ENCODE data around the gene ACAT2. TPM values are rescaled to one million over a fixed set of nuclear protein-coding genes. Genes with fewer than 3 reads are reported as not detected.

Gene ACAT2
- total RNA-seq, 1 experiment from 2014 or later = 156 TPM

DNA sequence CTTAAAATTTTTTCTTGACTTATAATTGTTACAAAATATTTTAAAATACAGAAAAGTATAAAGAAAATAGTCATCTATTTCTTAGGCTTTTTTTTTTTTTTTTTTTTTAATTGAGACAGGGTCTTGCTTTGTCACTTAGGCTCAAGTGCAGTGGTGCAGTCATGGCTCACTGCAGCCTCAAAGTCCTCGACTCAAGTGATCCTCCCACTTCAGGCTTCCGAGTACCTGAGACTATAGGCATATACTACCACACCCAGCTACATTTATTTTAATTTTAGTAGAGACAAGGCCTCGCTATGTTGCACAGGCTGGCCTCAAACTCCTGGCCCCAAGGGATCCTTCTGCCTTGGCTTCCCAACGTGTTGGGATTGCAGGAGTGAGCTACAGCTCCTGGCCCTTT lies 5.3 kb upstream of the ACAT2 start:
- Histone ChIP-seq H4K20me1 (ENCODE audit: control insufficient read depth, insufficient read depth, insufficient read length) (no peaks in the 10 kb centered on the region), H2BK12ac (ENCODE audit: insufficient read length, low read depth, low read length) (no peak overlapping the region), H4K8ac (replicated peaks; ENCODE audit: insufficient read length, low read depth, low read length) (no peak overlapping the region), H2BK120ac (ENCODE audit: low read depth, low read length, poor library complexity, severe bottlenecking) (no peak overlapping the region), H3K14ac (ENCODE audit: insufficient read depth, low read length) (no peak overlapping the region), H3K18ac (ENCODE audit: insufficient read length, low read depth, low read length) (no peak overlapping the region), H2BK15ac (ENCODE audit: low read depth, low read length) (no peak overlapping the region), H3K79me1 (ENCODE audit: insufficient read depth, low read depth, low read length, poor library complexity, severe bottlenecking) (no peaks in the 10 kb centered on the region), H3K4me1 (ENCODE audit: insufficient read depth, low read length) (no peaks in the 10 kb centered on the region; the same call in 1 of the 2 replicates), H3T11ph (ENCODE audit: low read length) (no peak overlapping the region), H3K79me2 (ENCODE audit: insufficient read depth, low read length) (no peaks in the 10 kb centered on the region), H3K27ac (ENCODE audit: insufficient read length, low read depth, low read length) (no peak overlapping the region), H3K23me2 (ENCODE audit: insufficient read length, low read depth, low read length, poor library complexity, severe bottlenecking) (peaks cover 6% of the 10 kb centered on the region), H2AK5ac (ENCODE audit: insufficient read length, low read length) (no peak overlapping the region), H3K23ac (ENCODE audit: insufficient read length, low read depth, low read length) (no peak overlapping the region), H3K56ac (ENCODE audit: insufficient read length, low read depth, low read length) (no peak overlapping the region), H3K27me3 (ENCODE audit: insufficient read depth, low read length) (no peaks in the 10 kb centered on the region), H4K5ac (ENCODE audit: insufficient read length, low read depth, low read length) (no peak overlapping the region), H2BK20ac (ENCODE audit: low read depth, low read length, poor library complexity, severe bottlenecking) (no peak overlapping the region), H2AFZ (ENCODE audit: low read length) (no peak overlapping the region), H3K9me3 (ENCODE audit: control insufficient read depth, low read depth, low read length) (no peaks in the 10 kb centered on the region), H2BK5ac (ENCODE audit: insufficient read length, low read length) (no peak overlapping the region), H3K9ac (ENCODE audit: extremely low read depth, insufficient read length, low read length) (no peak overlapping the region), H4K91ac (ENCODE audit: insufficient read length, low read depth, low read length) (no peak overlapping the region), H3K4me2 (ENCODE audit: insufficient read depth, insufficient read length, low read length) (no peak overlapping the region), H3K4ac (ENCODE audit: low read depth, low read length) (no peak overlapping the region)
- H3K4me3 Mint-ChIP-seq = no peak overlapping the region
- peaks cover 36 to 69% (median 68%) of the 10 kb centered on the region in 3 experiments for H3K36me3 Mint-ChIP-seq (ENCODE audit: insufficient read depth in 1 of 3, low read depth in 3 of 3)
- TF ChIP-seq, protein P1, sequence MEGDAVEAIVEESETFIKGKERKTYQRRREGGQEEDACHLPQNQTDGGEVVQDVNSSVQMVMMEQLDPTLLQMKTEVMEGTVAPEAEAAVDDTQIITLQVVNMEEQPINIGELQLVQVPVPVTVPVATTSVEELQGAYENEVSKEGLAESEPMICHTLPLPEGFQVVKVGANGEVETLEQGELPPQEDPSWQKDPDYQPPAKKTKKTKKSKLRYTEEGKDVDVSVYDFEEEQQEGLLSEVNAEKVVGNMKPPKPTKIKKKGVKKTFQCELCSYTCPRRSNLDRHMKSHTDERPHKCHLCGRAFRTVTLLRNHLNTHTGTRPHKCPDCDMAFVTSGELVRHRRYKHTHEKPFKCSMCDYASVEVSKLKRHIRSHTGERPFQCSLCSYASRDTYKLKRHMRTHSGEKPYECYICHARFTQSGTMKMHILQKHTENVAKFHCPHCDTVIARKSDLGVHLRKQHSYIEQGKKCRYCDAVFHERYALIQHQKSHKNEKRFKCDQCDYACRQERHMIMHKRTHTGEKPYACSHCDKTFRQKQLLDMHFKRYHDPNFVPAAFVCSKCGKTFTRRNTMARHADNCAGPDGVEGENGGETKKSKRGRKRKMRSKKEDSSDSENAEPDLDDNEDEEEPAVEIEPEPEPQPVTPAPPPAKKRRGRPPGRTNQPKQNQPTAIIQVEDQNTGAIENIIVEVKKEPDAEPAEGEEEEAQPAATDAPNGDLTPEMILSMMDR (conservative IDR thresholded peaks at IDR 0.05) = no peak
- no peak overlapping the region; a peak in 1 of 7 replicates for H3K27ac Mint-ChIP-seq
- H3K9me3 Mint-ChIP-seq = no peaks in the 10 kb centered on the region
- H3K27me3 Mint-ChIP-seq (ENCODE audit: low read depth) = no peaks in the 10 kb centered on the region
- no peak for DNase-seq
- peaks cover 22 to 27% of the 10 kb centered on the region in 2 experiments for H3K4me1 Mint-ChIP-seq
- no CpG with 5 or more reads among the region's 4 CpGs for WGBS (ENCODE audit: extremely low coverage, insufficient read length, low lambda C conversion rate)

Data from H9 (cell line).